Peyer's patch (tissue), 4 donors: Measurements from ENCODE around the gene VPS52. TPM values are rescaled to one million over a fixed set of nuclear protein-coding genes. Genes with fewer than 3 reads are reported as not detected.
A peak's percentile ranks its signal among the peaks of the same experiment; 100 is the strongest.
"Not testable (repeated sequence)": the region's sequence is repeated elsewhere in the genome, so short reads cannot be mapped to it uniquely, and the experiment has no call there.

Source experiments
- DNase-seq, 3 donors: peaks; one replicate each; pipeline ENCODE4 v3.0.0-alpha.2; 2017 to 2019
- H3K27ac ChIP-seq, 4 donors: fragments of 200-600 bp; sonication (generic); one replicate each; pipeline ENCODE4 v1.5.1; 2016 to 2019
- H3K27me3 ChIP-seq, 2 donors: fragments of 200-600 bp; sonication (generic); one replicate each; pipeline ENCODE4 v1.5.1; 2019
- H3K36me3 ChIP-seq, 3 donors: fragments of 200-600 bp; sonication (generic); one replicate each; pipeline ENCODE4 v1.5.1; 2016 to 2019
- H3K4me1 ChIP-seq, 4 donors: fragments of 200-600 bp; sonication (generic); one replicate each; pipeline ENCODE4 v1.5.1; 2016 to 2019
- H3K4me3 ChIP-seq, 4 donors: fragments of 200-600 bp; sonication (generic); 1 replicate in 3 of 4; 2 replicates in 1 of 4; pipeline ENCODE4 v1.5.1; 2016 to 2019; ENCODE audit warnings: mild to moderate bottlenecking in 1 of 4
- H3K9me3 ChIP-seq, 4 donors: fragments of 200-600 bp; sonication (generic); one replicate each; pipeline ENCODE4 v1.5.1; 2016 to 2019; ENCODE audit warnings: mild to moderate bottlenecking in 1 of 4
- CTCF ChIP-seq, 6 experiments: fragments of 450-650 bp in 4 of 6; fragments of 200-600 bp in 2 of 6; sonication (generic) in 1 of 6; IDR thresholded peaks; one replicate each; pipeline ENCODE4 v1.5.1; 2017 to 2019; ENCODE audit warnings: antibody characterized with exemption in 6 of 6, mild to moderate bottlenecking in 3 of 6, moderate library complexity in 1 of 6
- POLR2A ChIP-seq, 2 donors: fragments of 450-650 bp; IDR thresholded peaks; one replicate each; pipeline ENCODE4 v1.5.1; 2017; ENCODE audit warnings: antibody characterized with exemption in 2 of 2, mild to moderate bottlenecking in 2 of 2, moderate library complexity in 2 of 2
- total RNA-seq, 4 donors: library from RNA; depleted of rRNA; stranded (reverse); fragments of >200 nt; gene quantifications; one replicate each; pipeline ENCODE4 v1.1.0, GENCODE V29; 2016

The VPS52 gene
- total RNA-seq, 4 donors from 2014 or later, result 56.7 to 132 (median 95.8) TPM

GRCh38 chr6:33289784-33290315 is 18.2 kb upstream of the VPS52 start:
- Histone ChIP-seq H3K27me3 (no peaks in the 10 kb centered on the region), H3K4me1 (peaks cover 5 to 20% (median 11%) of the 10 kb centered on the region in 4 donors), H3K27ac (peak overlapping the region; percentile 60 to 80 (median 69)), H3K9me3 (no peaks in the 10 kb centered on the region), H3K36me3 (peaks cover 0 to 56% (median 0%) of the 10 kb centered on the region in 3 donors), H3K4me3 (peak overlapping the region; percentile 66 to 86 (median 70))
- no peak for DNase-seq
- TF ChIP-seq POLR2A (IDR thresholded peaks at IDR 0.05) (no peak), CTCF (IDR thresholded peaks at IDR 0.05) (no peak)

- H3K27me3 ChIP-seq, result no peaks in the 10 kb centered on the region
- peaks cover 5 to 20% (median 11%) of the 10 kb centered on the region in 4 donors for H3K4me1 ChIP-seq
- H3K4me3 ChIP-seq, result peak within 1 kb of the TSS; percentile 66 to 86 (median 70)
- TF ChIP-seq CTCF (IDR thresholded peaks at IDR 0.05), result no peak
- peak in 1 of 2 donors; percentile 16 for TF ChIP-seq POLR2A (IDR thresholded peaks at IDR 0.05)
- H3K27ac ChIP-seq, result peak within 1 kb of the TSS; percentile 60 to 80 (median 69)
- H3K36me3 ChIP-seq, result peaks cover 0 to 62% (median 0%) of the 10 kb centered on the region in 3 donors
- DNase-seq, result peak; percentile 82 to 93 (median 82)
- no peaks in the 10 kb centered on the region for H3K9me3 ChIP-seq
These were observed 17.5 kb upstream of the VPS52 start, which contains the start of the genes PFDN6 and WDR46 for GRCh38 chr6:33288921-33289783. TSS of gene PFDN6 (plus strand) at chr6:33289601. CDS start at chr6:33289857, 256 bp downstream. TSS of gene WDR46 (minus strand) at chr6:33289239. CDS start at chr6:33289170, 69 bp downstream.

- H3K27ac ChIP-seq, result peak overlapping the region in 3 of 4 donors; percentile 60 to 80 (median 71)
- DNase-seq, result no peak
- peaks cover 5 to 20% (median 11%) of the 10 kb centered on the region in 4 donors for H3K4me1 ChIP-seq
- no peaks in the 10 kb centered on the region for H3K9me3 ChIP-seq
- no peaks in the 10 kb centered on the region for H3K27me3 ChIP-seq
- H3K36me3 ChIP-seq, result peaks cover 0 to 60% (median 0%) of the 10 kb centered on the region in 3 donors
- peak overlapping the region; percentile 66 to 86 (median 70) for H3K4me3 ChIP-seq
- TF ChIP-seq CTCF (IDR thresholded peaks at IDR 0.05) (no peak), POLR2A (IDR thresholded peaks at IDR 0.05) (no peak)
These were observed 16.7 kb upstream of the VPS52 start for GRCh38 chr6:33288141-33288920.

GRCh38 chr6:33286946-33287914 is 15.6 kb upstream of the VPS52 start:
- H3K9me3 ChIP-seq, result no peaks in the 10 kb centered on the region
- no peak overlapping the region for H3K4me3 ChIP-seq
- H3K36me3 ChIP-seq, result peaks cover 0 to 50% (median 0%) of the 10 kb centered on the region in 3 donors
- H3K4me1 ChIP-seq, result peaks cover 5 to 20% (median 11%) of the 10 kb centered on the region in 4 donors
- no peak overlapping the region for H3K27ac ChIP-seq
- DNase-seq, result no peak
- TF ChIP-seq CTCF (IDR thresholded peaks at IDR 0.05) (no peak), POLR2A (IDR thresholded peaks at IDR 0.05) (no peak)
- no peaks in the 10 kb centered on the region for H3K27me3 ChIP-seq

- H3K9me3 ChIP-seq, H3K27ac ChIP-seq, DNase-seq, H3K4me3 ChIP-seq, H3K27me3 ChIP-seq: not testable (repeated sequence)
- Histone ChIP-seq H3K36me3 (peaks cover 0 to 45% (median 0%) of the 10 kb centered on the region in 3 donors), H3K4me1 (peaks cover 2 to 14% (median 9%) of the 10 kb centered on the region in 4 donors)
These were observed 13.5 kb upstream of the VPS52 start for GRCh38 chr6:33285214-33285613.
